Measurements from ENCODE around the gene MEIS1.

DNA sequence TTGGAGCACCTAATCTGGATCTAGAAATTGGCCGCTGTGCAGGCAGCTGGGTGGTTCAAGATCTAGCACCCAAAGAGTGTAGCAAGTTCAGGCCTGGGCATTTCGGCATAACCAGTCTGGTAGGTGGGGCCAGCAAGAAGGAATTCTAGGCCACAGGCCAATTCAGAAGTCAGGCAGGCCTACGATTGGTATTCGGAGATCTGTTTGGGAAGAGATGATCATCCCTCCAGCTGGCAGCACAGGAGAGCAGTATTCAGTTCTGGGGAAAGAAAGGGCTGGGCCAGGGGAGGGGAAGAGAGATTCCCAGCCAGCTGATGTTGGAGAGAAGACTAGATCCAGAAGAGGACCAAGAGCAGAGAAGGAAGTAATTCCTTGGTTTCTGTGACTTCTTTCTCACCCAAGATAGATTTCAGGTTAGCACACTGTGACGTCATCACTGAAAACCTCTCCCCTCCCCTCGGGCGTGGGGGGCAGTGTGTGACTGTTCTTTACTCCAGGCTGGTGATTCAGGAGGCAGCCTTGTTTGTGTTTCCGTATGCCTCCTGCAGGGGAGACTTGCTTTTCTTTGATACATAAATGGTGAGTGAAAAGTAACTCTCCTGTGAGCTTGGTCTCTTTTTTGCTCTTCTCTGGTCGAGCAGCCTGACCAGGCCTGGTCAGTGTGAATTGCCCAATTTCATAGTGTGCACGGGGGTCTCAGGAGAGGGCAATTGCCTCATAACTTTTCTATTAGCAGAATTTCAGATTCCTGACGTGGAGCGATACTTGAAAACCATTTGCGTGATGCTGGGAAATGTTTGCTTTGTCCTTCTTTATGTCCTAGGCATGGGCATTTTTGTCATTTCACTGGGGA lies 61.1 kb downstream of the MEIS1 start:
- no peak for TF ChIP-seq POLR2A (IDR thresholded peaks at IDR 0.05; ENCODE audit: low read depth, low read length)
- TF ChIP-seq, protein P1, sequence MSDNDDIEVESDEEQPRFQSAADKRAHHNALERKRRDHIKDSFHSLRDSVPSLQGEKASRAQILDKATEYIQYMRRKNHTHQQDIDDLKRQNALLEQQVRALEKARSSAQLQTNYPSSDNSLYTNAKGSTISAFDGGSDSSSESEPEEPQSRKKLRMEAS (IDR thresholded peaks at IDR 0.05; ENCODE audit: insufficient read depth, insufficient read length) = no peak
- TF ChIP-seq, protein P2, sequence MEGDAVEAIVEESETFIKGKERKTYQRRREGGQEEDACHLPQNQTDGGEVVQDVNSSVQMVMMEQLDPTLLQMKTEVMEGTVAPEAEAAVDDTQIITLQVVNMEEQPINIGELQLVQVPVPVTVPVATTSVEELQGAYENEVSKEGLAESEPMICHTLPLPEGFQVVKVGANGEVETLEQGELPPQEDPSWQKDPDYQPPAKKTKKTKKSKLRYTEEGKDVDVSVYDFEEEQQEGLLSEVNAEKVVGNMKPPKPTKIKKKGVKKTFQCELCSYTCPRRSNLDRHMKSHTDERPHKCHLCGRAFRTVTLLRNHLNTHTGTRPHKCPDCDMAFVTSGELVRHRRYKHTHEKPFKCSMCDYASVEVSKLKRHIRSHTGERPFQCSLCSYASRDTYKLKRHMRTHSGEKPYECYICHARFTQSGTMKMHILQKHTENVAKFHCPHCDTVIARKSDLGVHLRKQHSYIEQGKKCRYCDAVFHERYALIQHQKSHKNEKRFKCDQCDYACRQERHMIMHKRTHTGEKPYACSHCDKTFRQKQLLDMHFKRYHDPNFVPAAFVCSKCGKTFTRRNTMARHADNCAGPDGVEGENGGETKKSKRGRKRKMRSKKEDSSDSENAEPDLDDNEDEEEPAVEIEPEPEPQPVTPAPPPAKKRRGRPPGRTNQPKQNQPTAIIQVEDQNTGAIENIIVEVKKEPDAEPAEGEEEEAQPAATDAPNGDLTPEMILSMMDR (IDR thresholded peaks at IDR 0.05; ENCODE audit: extremely low read depth in 1 of 2, insufficient read depth in 1 of 2, low read depth in 1 of 2, low read length in 2 of 2) = no peak
- no peak for TF ChIP-seq EZH2 (IDR thresholded peaks at IDR 0.05; ENCODE audit: borderline replicate concordance, low read depth, low read length, severe bottlenecking)
- TF ChIP-seq POLR2AphosphoS5 (IDR thresholded peaks at IDR 0.05; ENCODE audit: insufficient read depth, low read depth, low read length) = no peak

All from endothelial cell of umbilical vein (primary cell).